Measurements from ENCODE around the gene NPFFR2. TPM values are rescaled to one million over a fixed set of nuclear protein-coding genes. Genes with fewer than 3 reads are reported as not detected.

The NPFFR2 gene
- total and polyA plus RNA-seq, 9 of the 15 experiments (the other 6 are each of a cell fraction or from before 2014, with no cell fraction given), result 0.15 to 0.98 (median 0.48) TPM

DNA sequence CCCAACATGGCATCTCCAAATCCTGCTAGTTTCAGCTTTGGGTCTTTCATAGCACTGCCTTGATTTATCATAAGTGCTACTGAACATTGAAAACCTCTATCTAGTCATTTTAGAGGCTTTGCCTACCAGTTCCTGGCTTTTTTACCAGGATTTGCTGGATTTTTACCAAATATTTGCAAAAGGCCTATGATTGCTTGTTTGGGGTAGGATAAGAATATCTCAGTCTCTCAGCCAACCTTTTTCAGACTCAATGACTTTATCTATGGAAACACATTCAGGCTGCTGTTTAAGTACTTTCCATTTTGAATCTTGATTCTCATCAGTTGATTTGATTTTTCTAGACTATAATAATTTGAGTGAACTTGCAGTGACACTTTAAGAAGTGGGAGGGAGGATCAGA is 80.1 kb downstream of the NPFFR2 start:
- peaks cover 0 to 6% of the 10 kb centered on the region in 2 experiments; a peak in 1 of 5 replicates for H3K4me1 ChIP-seq (replicated peaks in 1 of 2; ENCODE audit: control insufficient read depth in 2 of 2, insufficient read depth in 2 of 2, low read length in 2 of 2)
- no peak for DNase-seq (ENCODE audit: extremely low read depth in 1 of 4, low spot score in 3 of 4)
- ChIA-PET POLR2A (interaction anchor here (0.6 kb wide), 1 partner anchor 14 kb away, joined by 3 read pairs; no protein-coding TSS in a partner anchor), CTCF (ENCODE audit: low intra/inter-chr PET ratio) (no interaction called here)
- H3K4me3 ChIP-seq, result no peak overlapping the region
- H3K9me3 ChIP-seq (replicated peaks; ENCODE audit: control insufficient read depth, insufficient read depth, low read depth, low read length), result no peaks in the 10 kb centered on the region
- no peak for FAIRE-seq
- H3K36me3 ChIP-seq (ENCODE audit: control insufficient read depth, insufficient read depth, low read length), result no peaks in the 10 kb centered on the region
- no peaks in the 10 kb centered on the region for H3K27me3 ChIP-seq (ENCODE audit: control insufficient read depth in 2 of 2, insufficient read depth in 2 of 2, low read length in 2 of 2)
- intact Hi-C loops (cut with micrococcal nuclease), result no loop called here
- in situ Hi-C loops (cut with MboI), result no loop called here
- H3K9ac ChIP-seq (ENCODE audit: insufficient read depth in 1 of 2, low read depth in 2 of 2, low read length in 2 of 2), result no peak overlapping the region
- no peaks in the 10 kb centered on the region for H4K20me1 ChIP-seq (replicated peaks; ENCODE audit: control insufficient read depth, insufficient read depth, low read length)
- H3K9me1 ChIP-seq (ENCODE audit: control insufficient read depth, insufficient read depth, low read length), result no peaks in the 10 kb centered on the region
- ATAC-seq, result no peak
- no peak overlapping the region for H3K4me2 ChIP-seq (ENCODE audit: insufficient read depth, low read length)
- no peaks in the 10 kb centered on the region for H3K79me2 ChIP-seq (ENCODE audit: control insufficient read depth, insufficient read depth, low read length)
- BruUV-seq (replicated peaks), result no TSS peak
- no peak overlapping the region for H2AFZ ChIP-seq (ENCODE audit: low read depth, low read length)
- TF ChIP-seq, protein P1, sequence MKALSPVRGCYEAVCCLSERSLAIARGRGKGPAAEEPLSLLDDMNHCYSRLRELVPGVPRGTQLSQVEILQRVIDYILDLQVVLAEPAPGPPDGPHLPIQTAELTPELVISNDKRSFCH (CRISPR knock-in tag; IDR thresholded peaks at IDR 0.05), result no peak
- TF ChIP-seq, protein P1 (tag; IDR thresholded peaks at IDR 0.05), result no peak
- TF ChIP-seq CHD4 (IDR thresholded peaks at IDR 0.05; ENCODE audit: insufficient read depth, insufficient replicate concordance, low read depth, low read length, poor library complexity, severe bottlenecking), result no peak
- peak; percentile 49; the same call in 1 of the 2 replicates for TF ChIP-seq CBFA2T2 (conservative IDR thresholded peaks at IDR 0.05)
- TF ChIP-seq MTA2 (IDR thresholded peaks at IDR 0.05; ENCODE audit: low read depth), result peak; percentile 45
- peak; percentile 56 for TF ChIP-seq TEAD4 (IDR thresholded peaks at IDR 0.05; ENCODE audit: low read length)
- no peak for TF ChIP-seq TEAD4 (CRISPR knock-in tag; IDR thresholded peaks at IDR 0.05; ENCODE audit: borderline replicate concordance)
- TF ChIP-seq KDM1A (IDR thresholded peaks at IDR 0.05), result peak; percentile 27 to 56; a peak in 3 of 4 replicates
- TF ChIP-seq TAL1 (IDR thresholded peaks at IDR 0.05), result peak; percentile 64
- peak; percentile 64 for TF ChIP-seq CBFA2T3 (IDR thresholded peaks at IDR 0.05)
- no peak overlapping the region for H3K27ac ChIP-seq (ENCODE audit: extremely low read depth, low read depth, low read length)
